Upper lobe of left lung (tissue), 4 donors: ENCODE results near the gene HNRNPLL.

Experiments
- EP300 ChIP-seq, 4 donors: sonication (generic); formaldehyde crosslinking; IDR thresholded peaks; one replicate each; pipeline ENCODE4 v1.5.1; 2017; ENCODE audit warnings: antibody characterized with exemption in 4 of 4, control low read depth in 2 of 4
- TF ChIP-seq, protein P1 (sequence below), 6 experiments: fragments of 450-650 bp in 4 of 6; fragments of 200-600 bp in 2 of 6; sonication (generic) in 2 of 6; IDR thresholded peaks; one replicate each; pipeline ENCODE4 v1.5.1; 2016 to 2019; ENCODE audit warnings: antibody characterized with exemption in 6 of 6

DNA sequence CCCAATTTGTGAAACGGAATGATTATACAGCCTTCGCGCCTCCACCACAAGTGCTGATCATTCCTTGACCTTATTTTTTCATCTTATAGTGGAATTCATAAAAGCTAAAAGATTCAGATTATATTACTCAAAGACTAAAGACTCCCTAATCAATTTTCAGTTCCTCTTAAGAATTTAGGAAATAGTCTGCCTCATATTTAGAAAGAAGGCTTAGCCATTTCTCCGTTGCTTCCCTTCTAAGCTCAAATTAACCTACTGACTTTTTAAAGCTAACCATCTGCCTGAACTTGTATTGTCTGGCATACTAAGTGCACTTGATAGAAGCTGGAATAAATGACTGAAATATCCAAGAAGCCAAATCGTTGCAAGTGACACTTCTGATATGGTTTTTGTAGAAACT, 44.7 kb downstream of the HNRNPLL start:
- TF ChIP-seq EP300 (IDR thresholded peaks at IDR 0.05): no peak
- TF ChIP-seq, protein P1, sequence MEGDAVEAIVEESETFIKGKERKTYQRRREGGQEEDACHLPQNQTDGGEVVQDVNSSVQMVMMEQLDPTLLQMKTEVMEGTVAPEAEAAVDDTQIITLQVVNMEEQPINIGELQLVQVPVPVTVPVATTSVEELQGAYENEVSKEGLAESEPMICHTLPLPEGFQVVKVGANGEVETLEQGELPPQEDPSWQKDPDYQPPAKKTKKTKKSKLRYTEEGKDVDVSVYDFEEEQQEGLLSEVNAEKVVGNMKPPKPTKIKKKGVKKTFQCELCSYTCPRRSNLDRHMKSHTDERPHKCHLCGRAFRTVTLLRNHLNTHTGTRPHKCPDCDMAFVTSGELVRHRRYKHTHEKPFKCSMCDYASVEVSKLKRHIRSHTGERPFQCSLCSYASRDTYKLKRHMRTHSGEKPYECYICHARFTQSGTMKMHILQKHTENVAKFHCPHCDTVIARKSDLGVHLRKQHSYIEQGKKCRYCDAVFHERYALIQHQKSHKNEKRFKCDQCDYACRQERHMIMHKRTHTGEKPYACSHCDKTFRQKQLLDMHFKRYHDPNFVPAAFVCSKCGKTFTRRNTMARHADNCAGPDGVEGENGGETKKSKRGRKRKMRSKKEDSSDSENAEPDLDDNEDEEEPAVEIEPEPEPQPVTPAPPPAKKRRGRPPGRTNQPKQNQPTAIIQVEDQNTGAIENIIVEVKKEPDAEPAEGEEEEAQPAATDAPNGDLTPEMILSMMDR (IDR thresholded peaks at IDR 0.05): no peak
